Hepatocyte (in vitro differentiated cells): Measurements from ENCODE around the gene SLC26A4. TPM values are rescaled to one million over a fixed set of nuclear protein-coding genes. Genes with fewer than 3 reads are reported as not detected.
A peak's percentile ranks its signal among the peaks of the same experiment; 100 is the strongest.

Experiments used
- DNase-seq: peaks from one replicate; pipeline ENCODE4 v3.0.0-alpha.2; 2016; ENCODE audit warnings: low spot score
- H2AFZ ChIP-seq: fragments of 200-600 bp; sonication (generic); 2 replicates; pipeline ENCODE4 v1.6.0; 2016; ENCODE audit warnings: antibody characterized with exemption, mild to moderate bottlenecking
- H3K27ac ChIP-seq: fragments of 200-600 bp; sonication (generic); 2 replicates; pipeline ENCODE4 v1.5.1; 2016; ENCODE audit warnings: mild to moderate bottlenecking
- H3K27me3 ChIP-seq: fragments of 200-600 bp; sonication (generic); 2 replicates; pipeline ENCODE4 v1.6.1; 2016
- H3K36me3 ChIP-seq: fragments of 200-600 bp; sonication (generic); replicated peaks from 2 replicates; pipeline ENCODE4 v1.5.1; 2016; ENCODE audit warnings: low read depth; ENCODE audit not compliant: insufficient read depth
- H3K4me1 ChIP-seq: fragments of 200-600 bp; sonication (generic); 2 replicates; pipeline ENCODE4 v1.5.1; 2016; ENCODE audit warnings: mild to moderate bottlenecking, moderate library complexity; ENCODE audit not compliant: insufficient read depth
- H3K4me2 ChIP-seq: fragments of 200-600 bp; sonication (generic); 2 replicates; pipeline ENCODE4 v1.6.0; 2016
- H3K4me3 ChIP-seq: fragments of 200-600 bp; sonication (generic); 2 replicates; pipeline ENCODE4 v1.5.1; 2016; ENCODE audit warnings: mild to moderate bottlenecking
- H3K79me2 ChIP-seq: fragments of 200-600 bp; sonication (generic); 2 replicates; pipeline ENCODE4 v1.6.0; 2017; ENCODE audit warnings: mild to moderate bottlenecking
- H3K9me2 ChIP-seq: fragments of 200-600 bp; sonication (generic); replicated peaks from 2 replicates; pipeline ENCODE4 v1.6.0; 2017; ENCODE audit warnings: mild to moderate bottlenecking; ENCODE audit not compliant: insufficient read depth
- H3K9me3 ChIP-seq: fragments of 200-600 bp; sonication (generic); 2 replicates; pipeline ENCODE4 v1.5.1; 2016; ENCODE audit warnings: low read depth, mild to moderate bottlenecking
- H4K20me1 ChIP-seq: fragments of 200-600 bp; sonication (generic); 2 replicates; pipeline ENCODE4 v1.6.0; 2016; ENCODE audit warnings: mild to moderate bottlenecking; ENCODE audit not compliant: insufficient read depth, poor library complexity, severe bottlenecking
- EZH2 ChIP-seq: fragments of 200-600 bp; sonication (generic); IDR thresholded peaks from 2 replicates; pipeline ENCODE4 v1.6.1; 2016; ENCODE audit warnings: antibody characterized with exemption, mild to moderate bottlenecking, borderline replicate concordance
- EZH2phosphoT487 ChIP-seq: fragments of 200-600 bp; sonication (generic); IDR thresholded peaks from one replicate; pipeline ENCODE4 v1.6.1; 2018; ENCODE audit warnings: antibody characterized with exemption, mild to moderate bottlenecking, low read depth, moderate library complexity; ENCODE audit not compliant: unreplicated experiment, severe bottlenecking
- WGBS: methylation state at CpG from one replicate; pipeline ENCODE4 v1.1.6; 2016; ENCODE audit warnings: low lambda C conversion rate; ENCODE audit errors: missing lambda C conversion rate; 5-methylcytosine and 5-hydroxymethylcytosine counted together
- polyA plus RNA-seq: library from polyadenylated mRNA; unstranded; fragments of >200 nt; fragmentation: Nextera tagmentation; extraction: Ambion mirVana; gene quantifications from 2 replicates; pipeline ENCODE4 v1.2.1, GENCODE V29; 2016
- total RNA-seq: library from RNA; depleted of rRNA; stranded (reverse); fragments of >200 nt; gene quantifications from 2 replicates; pipeline ENCODE4 v1.2.3, GENCODE V29; 2014
- TF ChIP-seq, protein P1 (sequence below): fragments of 200-600 bp; sonication (generic); IDR thresholded peaks from 2 replicates; pipeline ENCODE4 v1.5.1; 2016; ENCODE audit warnings: antibody characterized with exemption, mild to moderate bottlenecking; ENCODE audit not compliant: poor library complexity

The SLC26A4 gene
- total RNA-seq (0.20 TPM in 1 of 2 replicates, not detected in the other), polyA plus RNA-seq (0.35 TPM in 1 of 2 replicates, not detected in the other)

GRCh38 chr7:107660381-107661080, at the start of gene SLC26A4:
SLC26A4 (plus strand) TSS chr7:107660828; CDS start chr7:107661642, 814 bp downstream.
- peak within 1 kb of the TSS; percentile 83 for H2AFZ ChIP-seq
- peaks cover 73% of the 10 kb centered on the region for H3K27me3 ChIP-seq
- 3% methylated on average over 37 of the region's 37 CpGs for WGBS

DNA sequence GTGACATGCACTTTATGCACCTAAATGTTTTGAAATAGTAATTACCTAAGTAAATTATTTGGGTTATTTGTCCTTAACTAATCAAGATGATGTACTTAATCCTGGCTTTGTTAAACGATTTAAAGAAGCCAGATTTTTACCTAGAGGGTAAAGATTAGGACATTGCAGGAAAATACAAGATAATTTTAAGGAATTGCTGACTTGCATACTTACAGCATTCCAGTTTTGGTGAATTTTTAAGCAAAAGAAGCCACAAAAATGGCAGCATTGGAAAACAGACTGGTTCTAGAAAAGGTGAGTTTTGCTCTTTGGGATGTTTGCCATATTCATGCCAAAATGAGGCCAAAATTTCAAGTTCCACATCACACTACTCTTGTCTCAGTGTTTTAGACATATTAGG, 47.2 kb upstream of the SLC26A4 start:
- H3K36me3 ChIP-seq: no peaks in the 10 kb centered on the region
- no peak overlapping the region for H2AFZ ChIP-seq
- DNase-seq: no peak
- no peaks in the 10 kb centered on the region for H3K27me3 ChIP-seq
- H3K4me1 ChIP-seq: peaks cover 4% of the 10 kb centered on the region
- H3K4me3 ChIP-seq: no peak overlapping the region
- H3K4me2 ChIP-seq: no peak overlapping the region
- WGBS: 68% methylated on average over 1 of the region's 1 CpG
- no peaks in the 10 kb centered on the region for H3K9me2 ChIP-seq
- no peaks in the 10 kb centered on the region for H3K9me3 ChIP-seq
- no peak for TF ChIP-seq EZH2phosphoT487
- TF ChIP-seq EZH2: no peak
- TF ChIP-seq, protein P1, sequence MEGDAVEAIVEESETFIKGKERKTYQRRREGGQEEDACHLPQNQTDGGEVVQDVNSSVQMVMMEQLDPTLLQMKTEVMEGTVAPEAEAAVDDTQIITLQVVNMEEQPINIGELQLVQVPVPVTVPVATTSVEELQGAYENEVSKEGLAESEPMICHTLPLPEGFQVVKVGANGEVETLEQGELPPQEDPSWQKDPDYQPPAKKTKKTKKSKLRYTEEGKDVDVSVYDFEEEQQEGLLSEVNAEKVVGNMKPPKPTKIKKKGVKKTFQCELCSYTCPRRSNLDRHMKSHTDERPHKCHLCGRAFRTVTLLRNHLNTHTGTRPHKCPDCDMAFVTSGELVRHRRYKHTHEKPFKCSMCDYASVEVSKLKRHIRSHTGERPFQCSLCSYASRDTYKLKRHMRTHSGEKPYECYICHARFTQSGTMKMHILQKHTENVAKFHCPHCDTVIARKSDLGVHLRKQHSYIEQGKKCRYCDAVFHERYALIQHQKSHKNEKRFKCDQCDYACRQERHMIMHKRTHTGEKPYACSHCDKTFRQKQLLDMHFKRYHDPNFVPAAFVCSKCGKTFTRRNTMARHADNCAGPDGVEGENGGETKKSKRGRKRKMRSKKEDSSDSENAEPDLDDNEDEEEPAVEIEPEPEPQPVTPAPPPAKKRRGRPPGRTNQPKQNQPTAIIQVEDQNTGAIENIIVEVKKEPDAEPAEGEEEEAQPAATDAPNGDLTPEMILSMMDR: no peak
- H4K20me1 ChIP-seq: no peaks in the 10 kb centered on the region
- H3K27ac ChIP-seq: no peak overlapping the region
- no peaks in the 10 kb centered on the region for H3K79me2 ChIP-seq

More at GRCh38 chr7:107660381-107661080, at the start of gene SLC26A4:
- no peaks in the 10 kb centered on the region for H3K9me3 ChIP-seq
- no peaks in the 10 kb centered on the region for H3K36me3 ChIP-seq
- peak within 1 kb of the TSS; percentile 59 for H3K4me3 ChIP-seq
- H3K4me2 ChIP-seq: peak within 1 kb of the TSS; percentile 99
- no peak within 1 kb of the TSS for H3K27ac ChIP-seq
- no peaks in the 10 kb centered on the region for H3K79me2 ChIP-seq
- TF ChIP-seq, protein P1: no peak
- TF ChIP-seq EZH2 (no peak), EZH2phosphoT487 (peak; percentile 30)
- H3K4me1 ChIP-seq: no peaks in the 10 kb centered on the region
- DNase-seq: peak; percentile 8
- no peaks in the 10 kb centered on the region for H3K9me2 ChIP-seq
- H4K20me1 ChIP-seq: no peaks in the 10 kb centered on the region

DNA sequence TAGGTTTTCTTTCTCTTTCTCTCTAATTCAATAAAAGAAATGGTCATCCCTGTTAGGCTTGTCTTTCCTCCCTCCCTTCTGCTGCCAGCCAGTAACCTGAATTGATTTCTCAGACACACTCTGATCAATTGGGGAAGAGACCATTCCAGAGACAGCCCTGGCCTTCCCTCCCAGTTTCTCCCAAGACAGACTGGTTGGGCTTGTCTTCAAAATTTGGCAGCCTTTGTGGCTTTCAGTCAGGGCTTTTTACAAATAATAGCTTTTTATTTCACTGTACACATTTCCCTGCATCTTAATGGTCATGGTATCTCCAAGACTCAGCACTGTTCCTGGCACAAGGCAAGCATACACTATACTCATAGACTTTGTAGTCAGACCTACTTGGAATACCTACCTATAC, 46.7 kb upstream of the SLC26A4 start:
- no peak for TF ChIP-seq EZH2
- no peak for TF ChIP-seq EZH2phosphoT487
- TF ChIP-seq, protein P1: no peak
- H3K4me3 ChIP-seq: no peak overlapping the region
- H2AFZ ChIP-seq: no peak overlapping the region
- no peaks in the 10 kb centered on the region for H3K27me3 ChIP-seq
- DNase-seq: no peak
- peaks cover 4% of the 10 kb centered on the region for H3K4me1 ChIP-seq
- no peak overlapping the region for H3K4me2 ChIP-seq
- H3K36me3 ChIP-seq: no peaks in the 10 kb centered on the region
- H3K79me2 ChIP-seq: no peaks in the 10 kb centered on the region
- no peaks in the 10 kb centered on the region for H3K9me2 ChIP-seq
- no peak overlapping the region for H3K27ac ChIP-seq
- no peaks in the 10 kb centered on the region for H3K9me3 ChIP-seq
- H4K20me1 ChIP-seq: no peaks in the 10 kb centered on the region
